Left lung (tissue), 14 donors: ENCODE data around the gene PTAFR. TPM values are rescaled to one million over a fixed set of nuclear protein-coding genes. Genes with fewer than 3 reads are reported as not detected.

ENCODE experiments used
- ATAC-seq: fragments of 200-7000 bp; cut with Tn5 transposase; one replicate; pipeline ENCODE4 v1.9.1; 2020; ENCODE audit warnings: moderate library complexity
- DNase-seq, 4 donors: peaks; one replicate each; pipeline ENCODE4 v3.0.0-alpha.2; 2013 to 2020
- H3K27ac ChIP-seq, 2 donors: fragments of 200-600 bp; sonication (generic) in 1 of 2; one replicate each; pipeline versions ENCODE4 v1.5.0 to v1.8.0; 2020 to 2021
- H3K27me3 ChIP-seq, 2 donors: fragments of 200-600 bp; sonication (generic) in 1 of 2; one replicate each; pipeline versions ENCODE4 v1.5.0 to v1.8.0; 2020 to 2021
- H3K36me3 ChIP-seq, 2 donors: fragments of 200-600 bp; sonication (generic) in 1 of 2; one replicate each; pipeline versions ENCODE4 v1.5.0 to v1.8.0; 2020 to 2021
- H3K4me1 ChIP-seq, 2 donors: fragments of 200-600 bp; one replicate each; pipeline ENCODE4 v1.8.0; 2021
- H3K4me3 ChIP-seq, 2 donors: fragments of 200-600 bp; sonication (generic) in 1 of 2; one replicate each; pipeline versions ENCODE4 v1.5.0 to v1.8.0; 2020 to 2021; ENCODE audit warnings: mild to moderate bottlenecking in 1 of 2
- H3K9me3 ChIP-seq, 2 donors: fragments of 200-600 bp; sonication (generic) in 1 of 2; one replicate each; pipeline versions ENCODE4 v1.5.0 to v1.8.0; 2020 to 2021
- intact Hi-C, 2 donors: fragments of 100-400 bp; cut with DNase I; formaldehyde crosslinking; loops; one replicate each; pipeline versions ENCODE4 v1.11.2 to v1.14.2; 2022
- long read RNA-seq, 12 donors: library from polyadenylated mRNA in 2 of 12; unstranded in 2 of 12; transcript quantifications; one replicate each; pipeline ENCODE4 v2.0.0 and lab custom pipeline, GENCODE V29; 2019 to 2026
- polyA plus RNA-seq, 6 donors: library from polyadenylated mRNA; unstranded; fragments of 120-200 nt; gene quantifications; one replicate each; pipeline ENCODE4 v1.2.1, GENCODE V29; 2013; ENCODE audit not compliant: insufficient read length in 6 of 6
- total RNA-seq, 2 donors: library from RNA; stranded (reverse); fragmentation: NEBNext Ultra II Directional; extraction: Animal tissue kit (Norgen Biotek cat#: 25700); gene quantifications; one replicate each; pipeline ENCODE4 v1.2.1, GENCODE V29; 2021
- TF ChIP-seq, protein P1 (sequence below), 2 donors: fragments of 200-600 bp; sonication (generic) in 1 of 2; IDR thresholded peaks; one replicate each; pipeline versions ENCODE4 v1.5.0 to v1.8.0; 2021; ENCODE audit warnings: antibody characterized with exemption in 2 of 2
- donor health status: DM: no; HTN: yes; CAD: no.
- donor health status: DM: no; HTN: no; CAD: no.

The PTAFR gene, protein sequence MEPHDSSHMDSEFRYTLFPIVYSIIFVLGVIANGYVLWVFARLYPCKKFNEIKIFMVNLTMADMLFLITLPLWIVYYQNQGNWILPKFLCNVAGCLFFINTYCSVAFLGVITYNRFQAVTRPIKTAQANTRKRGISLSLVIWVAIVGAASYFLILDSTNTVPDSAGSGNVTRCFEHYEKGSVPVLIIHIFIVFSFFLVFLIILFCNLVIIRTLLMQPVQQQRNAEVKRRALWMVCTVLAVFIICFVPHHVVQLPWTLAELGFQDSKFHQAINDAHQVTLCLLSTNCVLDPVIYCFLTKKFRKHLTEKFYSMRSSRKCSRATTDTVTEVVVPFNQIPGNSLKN
- total RNA-seq, result 10 to 100 TPM; 19.4 to 59.7 TPM
- polyA plus RNA-seq, result 1 to 10 TPM; 2.4 to 2.9 (median 2.5) TPM
- long read RNA-seq, donor 1, full-length matches to known transcripts, result 1 of 1 reads
- long read RNA-seq, donor 1, partial matches to known transcripts, result 0 of 1 reads
- long read RNA-seq, donor 1, other reads (novel, unspliced or antisense), result 0 of 1 reads
- long read RNA-seq, donor 2, full-length matches to known transcripts, result 2 of 2 reads
- long read RNA-seq, donor 2, partial matches to known transcripts, result 0 of 2 reads
- long read RNA-seq, donor 2, other reads (novel, unspliced or antisense), result 0 of 2 reads
- long read RNA-seq, donor 3, full-length matches to known transcripts, result 3 of 3 reads
- long read RNA-seq, donor 3, partial matches to known transcripts, result 0 of 3 reads
- long read RNA-seq, donor 3, other reads (novel, unspliced or antisense), result 0 of 3 reads
- long read RNA-seq, donor 4, full-length matches to known transcripts, result 15 of 23 reads
- long read RNA-seq, donor 4, partial matches to known transcripts, result 0 of 23 reads
- long read RNA-seq, donor 4, other reads (novel, unspliced or antisense), result 8 of 23 reads
- long read RNA-seq, donor 5, result 0 reads
- long read RNA-seq, donor 6, result 0 reads
- long read RNA-seq, donor 7, result 0 reads
- long read RNA-seq, donor 8, partial matches to known transcripts, result 0 of 1 reads
- long read RNA-seq, donor 8, other reads (novel, unspliced or antisense), result 0 of 1 reads
- long read RNA-seq, donor 9, result 0 reads
- long read RNA-seq, donor 10, full-length matches to known transcripts, result 100 of 127 reads
- long read RNA-seq, donor 10, partial matches to known transcripts, result 0 of 127 reads
- long read RNA-seq, donor 10, other reads (novel, unspliced or antisense), result 27 of 127 reads
- long read RNA-seq, donor 11, full-length matches to known transcripts, result 4 of 4 reads
- long read RNA-seq, donor 11, partial matches to known transcripts, result 0 of 4 reads
- long read RNA-seq, donor 11, other reads (novel, unspliced or antisense), result 0 of 4 reads
- long read RNA-seq, donor 12, result 0 reads

DNA sequence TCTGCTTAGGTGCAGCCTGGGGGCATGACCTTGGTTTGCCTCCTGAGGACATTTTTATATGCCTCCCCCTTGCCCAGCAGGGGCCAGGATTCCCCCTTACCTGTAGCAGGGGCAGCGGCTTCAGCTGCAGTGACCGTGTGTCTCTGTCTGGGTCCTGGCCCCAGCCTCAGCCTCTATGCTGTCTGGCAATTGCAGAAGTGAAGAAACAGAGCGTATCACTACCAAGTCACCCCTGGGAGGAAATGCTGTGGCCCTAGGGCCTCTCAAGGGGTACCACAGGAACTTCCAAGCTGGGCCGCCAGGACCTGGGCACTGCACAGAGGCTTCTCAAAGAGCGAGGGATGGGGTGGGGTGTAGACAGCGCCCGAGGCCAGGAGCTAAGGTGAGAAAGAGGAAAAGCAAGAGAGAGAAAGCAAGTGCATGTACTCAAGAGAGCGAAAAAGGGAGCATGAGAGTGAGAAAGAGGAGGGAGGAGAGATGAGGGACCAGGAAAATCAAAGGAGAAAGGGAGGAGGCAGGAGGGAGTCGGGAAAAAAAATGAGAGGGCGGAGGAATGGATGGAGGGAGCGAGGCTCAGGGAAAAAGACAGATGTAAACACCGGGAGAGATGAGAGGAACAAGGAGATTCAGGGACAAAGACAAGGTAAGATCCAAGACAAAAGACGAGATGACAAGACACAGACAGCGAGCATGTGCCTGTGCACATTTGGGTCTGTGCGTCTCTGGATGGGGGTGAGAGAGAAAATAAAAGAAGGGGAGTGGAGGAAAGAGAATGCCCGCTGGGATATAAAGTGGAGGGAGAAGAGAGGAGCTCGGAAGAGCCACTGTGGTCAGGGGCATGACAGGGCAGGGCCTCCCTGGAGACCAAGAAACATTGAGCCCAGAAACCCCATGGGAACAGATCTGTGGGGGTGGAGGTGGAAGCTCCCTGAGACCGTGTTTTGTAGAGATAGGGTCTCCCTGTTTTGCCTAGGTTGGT is at the start of gene PTAFR:
PTAFR (minus strand) TSS at position 199 of the 979 bp plus-strand sequence. CDS start 25,669 bp downstream, outside the sequence.
- Histone ChIP-seq H3K4me3 (peak within 1 kb of the TSS; percentile 9 to 48), H3K4me1 (peaks cover 0 to 46% of the 10 kb centered on the region in 2 donors), H3K27ac (peak within 1 kb of the TSS; percentile 65 to 95), H3K36me3 (peaks cover 0 to 6% of the 10 kb centered on the region in 2 donors), H3K27me3 (no peaks in the 10 kb centered on the region), H3K9me3 (no peaks in the 10 kb centered on the region)
- DNase-seq, result peak in 2 of 4 donors; percentile 63 to 87
- ATAC-seq, result peak; percentile 49
- TF ChIP-seq, protein P1, sequence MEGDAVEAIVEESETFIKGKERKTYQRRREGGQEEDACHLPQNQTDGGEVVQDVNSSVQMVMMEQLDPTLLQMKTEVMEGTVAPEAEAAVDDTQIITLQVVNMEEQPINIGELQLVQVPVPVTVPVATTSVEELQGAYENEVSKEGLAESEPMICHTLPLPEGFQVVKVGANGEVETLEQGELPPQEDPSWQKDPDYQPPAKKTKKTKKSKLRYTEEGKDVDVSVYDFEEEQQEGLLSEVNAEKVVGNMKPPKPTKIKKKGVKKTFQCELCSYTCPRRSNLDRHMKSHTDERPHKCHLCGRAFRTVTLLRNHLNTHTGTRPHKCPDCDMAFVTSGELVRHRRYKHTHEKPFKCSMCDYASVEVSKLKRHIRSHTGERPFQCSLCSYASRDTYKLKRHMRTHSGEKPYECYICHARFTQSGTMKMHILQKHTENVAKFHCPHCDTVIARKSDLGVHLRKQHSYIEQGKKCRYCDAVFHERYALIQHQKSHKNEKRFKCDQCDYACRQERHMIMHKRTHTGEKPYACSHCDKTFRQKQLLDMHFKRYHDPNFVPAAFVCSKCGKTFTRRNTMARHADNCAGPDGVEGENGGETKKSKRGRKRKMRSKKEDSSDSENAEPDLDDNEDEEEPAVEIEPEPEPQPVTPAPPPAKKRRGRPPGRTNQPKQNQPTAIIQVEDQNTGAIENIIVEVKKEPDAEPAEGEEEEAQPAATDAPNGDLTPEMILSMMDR (IDR thresholded peaks at IDR 0.05), result peak in 1 of 2 donors; percentile 48
- intact Hi-C loops, result no loop called here

DNA sequence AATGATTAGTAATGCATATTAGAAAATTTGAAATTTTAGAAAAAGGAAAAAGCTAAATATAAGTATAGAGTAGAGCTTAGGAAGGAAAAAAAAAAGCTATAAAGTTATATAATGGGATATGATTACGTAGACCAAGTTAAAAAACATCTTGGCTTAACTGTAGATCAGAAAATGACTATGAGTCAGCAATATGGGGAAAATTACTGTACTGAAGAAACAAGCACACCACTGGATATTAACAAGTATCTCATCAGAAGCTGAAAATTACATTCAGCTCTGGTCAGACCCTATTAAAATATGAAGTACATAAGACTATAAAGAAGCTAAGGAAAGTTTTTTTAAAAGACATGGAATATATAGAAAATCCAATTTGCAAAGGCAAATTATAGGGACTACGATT is 36.8 kb upstream of the PTAFR start:
- DNase-seq (no peak), ATAC-seq (no peak)
- peaks cover 0 to 11% of the 10 kb centered on the region in 2 donors for H3K4me1 ChIP-seq
- no peaks in the 10 kb centered on the region for H3K9me3 ChIP-seq
- TF ChIP-seq, protein P1 (IDR thresholded peaks at IDR 0.05), result no peak
- no peak overlapping the region for H3K27ac ChIP-seq
- intact Hi-C loops, result no loop called here
- no peak overlapping the region for H3K4me3 ChIP-seq
- no peaks in the 10 kb centered on the region for H3K27me3 ChIP-seq
- H3K36me3 ChIP-seq, result peaks cover 2 to 74% of the 10 kb centered on the region in 2 donors

DNA sequence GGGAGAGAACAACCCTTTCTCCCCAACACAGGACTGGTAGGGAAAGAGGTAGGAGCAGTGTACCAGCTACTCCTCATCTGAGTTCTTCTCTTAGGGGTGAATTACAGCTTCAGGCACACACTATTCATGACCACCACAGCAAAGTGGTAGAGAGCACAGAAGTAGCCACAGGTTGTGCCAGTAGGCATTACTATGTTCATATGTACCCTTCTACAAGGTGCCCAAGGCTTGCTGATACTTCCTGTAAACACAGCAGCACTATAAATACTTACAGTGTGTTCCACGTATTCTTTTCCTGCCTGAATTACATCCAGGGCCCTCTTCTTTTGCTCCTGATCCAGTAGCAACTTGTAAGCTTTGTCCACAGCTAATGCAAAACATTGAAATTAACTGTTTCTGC is 33.2 kb upstream of the PTAFR start:
- ATAC-seq, result no peak
- H3K27me3 ChIP-seq, result no peaks in the 10 kb centered on the region
- no peak for DNase-seq
- intact Hi-C loops, result loop anchor here in 1 of 2 donors (5.0 kb wide), 1 partner anchor 117 kb away; no protein-coding TSS in a partner anchor
- H3K36me3 ChIP-seq, result peaks cover 2 to 93% of the 10 kb centered on the region in 2 donors
- TF ChIP-seq, protein P1 (IDR thresholded peaks at IDR 0.05), result no peak
- H3K9me3 ChIP-seq, result no peaks in the 10 kb centered on the region
- no peak overlapping the region for H3K27ac ChIP-seq
- H3K4me3 ChIP-seq, result no peak overlapping the region
- peaks cover 0 to 11% of the 10 kb centered on the region in 2 donors for H3K4me1 ChIP-seq

DNA sequence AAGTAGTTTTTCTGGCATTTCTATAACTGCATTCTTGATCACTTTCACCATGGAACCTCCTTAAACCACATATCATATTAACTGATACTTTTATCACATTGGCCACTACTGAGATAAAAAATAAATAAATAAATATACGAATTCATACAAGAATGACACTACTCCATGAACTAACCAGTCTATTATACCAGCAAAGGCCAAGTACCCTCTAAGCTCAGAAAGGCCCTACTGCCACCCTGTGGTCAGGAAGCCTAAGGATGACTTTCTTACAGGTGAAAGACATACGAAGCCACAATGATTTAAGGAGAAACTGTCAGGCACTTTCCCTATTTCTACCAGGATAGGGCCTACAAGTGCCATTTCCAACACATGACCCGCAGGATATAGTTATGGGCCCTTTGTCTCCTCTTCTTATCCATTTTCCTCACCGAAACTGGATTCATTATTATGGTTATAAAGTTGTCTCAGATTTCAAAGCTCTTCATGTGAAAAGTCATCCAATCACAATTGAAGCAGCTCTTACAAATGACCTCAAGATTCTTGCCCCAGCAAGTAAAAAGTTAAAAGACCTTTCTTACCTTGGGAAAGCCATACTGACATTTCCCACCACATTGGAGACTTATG is 32.4 kb upstream of the PTAFR start:
- TF ChIP-seq, protein P1 (IDR thresholded peaks at IDR 0.05), result peak; percentile 74 to 75
- Histone ChIP-seq H3K36me3 (peaks cover 2 to 93% of the 10 kb centered on the region in 2 donors), H3K4me3 (no peak overlapping the region), H3K4me1 (peaks cover 0 to 11% of the 10 kb centered on the region in 2 donors), H3K9me3 (no peaks in the 10 kb centered on the region), H3K27ac (no peak overlapping the region), H3K27me3 (no peaks in the 10 kb centered on the region)
- ATAC-seq, result peak; percentile 98
- DNase-seq, result peak in 3 of 4 donors; percentile 17 to 56 (median 52)
- intact Hi-C loops, result loop anchor here in 1 of 2 donors (5.0 kb wide), 1 partner anchor 117 kb away; no protein-coding TSS in a partner anchor
